Kidney (tissue), 14 donors: Measurements from ENCODE around the gene TMEM242. TPM values are rescaled to one million over a fixed set of nuclear protein-coding genes. Genes with fewer than 3 reads are reported as not detected.
A peak's percentile ranks its signal among the peaks of the same experiment; 100 is the strongest.

Experiments used
- DNase-seq, 5 donors: peaks; one replicate each; pipeline ENCODE4 v3.0.0-alpha.2; 2013 to 2020
- FAIRE-seq: peaks from 2 replicates; lab custom pipeline; 2012; peaks lifted over from hg19 to GRCh38; lab: Jason Lieb, UNC
- H3K27ac ChIP-seq, 2 donors: one replicate each; pipeline ENCODE4 v1.7.0; 2013; ENCODE audit warnings: low read depth in 2 of 2, low read length in 2 of 2, inconsistent platforms in 1 of 2
- H3K27me3 ChIP-seq: one replicate; pipeline ENCODE4 v1.7.1; 2013; ENCODE audit warnings: low read length, inconsistent platforms; ENCODE audit not compliant: control insufficient read depth, insufficient read depth
- H3K36me3 ChIP-seq, 3 donors: one replicate each; pipeline versions ENCODE4 v1.7.0 to v1.7.1; 2013; ENCODE audit warnings: low read length in 3 of 3, control low read depth in 1 of 3, inconsistent platforms in 1 of 3; ENCODE audit not compliant: insufficient read depth in 3 of 3, control insufficient read depth in 2 of 3
- H3K4me1 ChIP-seq, 3 donors: one replicate each; pipeline versions ENCODE4 v1.7.0 to v1.7.1; 2013; ENCODE audit warnings: low read length in 3 of 3, inconsistent platforms in 1 of 3, low read depth in 1 of 3; ENCODE audit not compliant: control insufficient read depth in 2 of 3, insufficient read depth in 2 of 3
- H3K4me3 ChIP-seq, 3 donors: one replicate each; pipeline versions ENCODE4 v1.7.0 to v1.8.1; 2013; ENCODE audit warnings: low read length in 3 of 3, control low read depth in 1 of 3, inconsistent platforms in 1 of 3
- H3K9ac ChIP-seq, 3 donors: one replicate each; pipeline versions ENCODE4 v1.7.0 to v1.7.1; 2013; ENCODE audit warnings: low read length in 3 of 3, control low read depth in 1 of 3, inconsistent platforms in 1 of 3
- H3K9me3 ChIP-seq, 3 donors: one replicate each; pipeline versions ENCODE4 v1.7.0 to v1.7.1; 2013; ENCODE audit warnings: low read length in 3 of 3, control low read depth in 1 of 3, inconsistent platforms in 1 of 3; ENCODE audit not compliant: control insufficient read depth in 2 of 3, insufficient read depth in 1 of 3
- CTCF ChIP-seq: IDR thresholded peaks from 3 replicates; pipeline ENCODE4 v1.5.1; 2012; ENCODE audit warnings: mild to moderate bottlenecking, moderate library complexity, borderline replicate concordance; ENCODE audit not compliant: insufficient read depth; ENCODE audit errors: extremely low read depth
- intact Hi-C: fragments of 100-400 bp; cut with DNase I; formaldehyde crosslinking; loops from one replicate; pipeline ENCODE4 v1.11.1; 2022
- polyA plus RNA-seq: library from polyadenylated mRNA; stranded (reverse); fragments of 350-450 nt; fragmentation: Illumina TruSeq; extraction: RNeasy Lipid Tissue Mini Kit (QIAGEN cat#74804); gene quantifications from one replicate; pipeline ENCODE4 v1.2.3, GENCODE V29; 2014; ENCODE audit warnings: low read depth, low replicate concordance; ENCODE audit not compliant: insufficient read depth
- total RNA-seq: library from RNA; stranded (reverse); fragmentation: NEBNext Ultra II Directional; extraction: Animal tissue kit (Norgen Biotek cat#: 25700); gene quantifications from one replicate; pipeline ENCODE4 v1.2.1, GENCODE V29; 2021
- donor health status: control.
- donor health status: control.
- donor health status: control.
- donor health status: control.
- donor health status: control.
- donor health status: DM: yes; HTN: yes; CAD: no.
- donor health status: Normal renal cell carcinoma (clear cell type).

TMEM242 gene
- total and polyA plus RNA-seq, 2 donors from 2014 or later = 14.2 to 14.3 TPM

DNA sequence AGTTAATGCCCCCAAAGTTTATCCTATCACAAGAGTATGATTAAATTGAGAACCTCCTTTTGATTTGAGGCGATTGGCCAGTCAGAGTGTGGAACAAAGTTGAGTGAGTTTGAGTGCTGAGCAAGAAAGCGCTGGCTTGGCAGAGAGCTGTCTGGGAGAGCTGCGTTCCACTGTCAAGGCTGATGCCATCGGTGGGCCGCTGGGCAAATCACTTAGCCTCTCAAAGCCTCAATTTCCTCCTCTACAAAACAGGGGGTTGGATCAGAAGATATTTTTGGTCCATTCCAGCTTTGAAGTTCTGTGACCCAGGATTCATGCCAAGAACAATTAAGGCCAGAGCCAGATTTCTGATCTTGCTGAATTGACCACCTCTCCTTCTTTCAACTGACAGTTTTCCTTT is 60.2 kb downstream of the TMEM242 start:
- H3K27ac ChIP-seq = no peak overlapping the region
- peaks cover 0 to 3% (median 0%) of the 10 kb centered on the region in 3 donors for H3K9me3 ChIP-seq
- H3K9ac ChIP-seq = peak overlapping the region in 1 of 3 donors; percentile 36
- peaks cover 0 to 3% (median under 1%) of the 10 kb centered on the region in 3 donors for H3K4me1 ChIP-seq
- no peak for DNase-seq
- H3K27me3 ChIP-seq = no peaks in the 10 kb centered on the region
- no peaks in the 10 kb centered on the region for H3K36me3 ChIP-seq
- no peak overlapping the region for H3K4me3 ChIP-seq
- FAIRE-seq = no peak
- intact Hi-C loops = no loop called here
- no peak for TF ChIP-seq CTCF

DNA sequence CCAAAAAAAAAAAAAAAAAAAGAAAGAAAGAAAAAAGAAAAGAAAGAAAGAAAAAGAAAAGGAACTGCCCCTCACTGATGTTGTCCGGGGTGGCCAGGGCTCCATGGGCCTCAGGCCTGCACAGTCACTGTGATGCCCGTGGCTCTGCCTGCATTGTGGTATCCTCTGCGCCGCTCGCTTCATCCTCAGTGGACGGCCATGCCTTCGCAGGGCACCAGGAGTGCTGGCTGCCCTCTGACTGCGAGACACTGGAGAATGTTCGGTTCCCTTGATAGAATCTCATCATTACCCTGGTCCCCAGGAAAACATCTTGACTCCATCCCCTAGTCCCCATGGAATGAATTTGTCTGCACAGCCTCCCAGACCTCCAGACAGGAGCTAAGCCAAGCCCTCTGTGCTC is 61.7 kb downstream of the TMEM242 start:
- no peak for DNase-seq
- H3K4me1 ChIP-seq = no peaks in the 10 kb centered on the region
- H3K27me3 ChIP-seq = no peaks in the 10 kb centered on the region
- no peaks in the 10 kb centered on the region for H3K36me3 ChIP-seq
- no peak for TF ChIP-seq CTCF
- no peak for FAIRE-seq
- peaks cover 0 to 3% (median 0%) of the 10 kb centered on the region in 3 donors for H3K9me3 ChIP-seq
- intact Hi-C loops = no loop called here
- no peak overlapping the region for H3K9ac ChIP-seq
- no peak overlapping the region for H3K27ac ChIP-seq
- no peak overlapping the region for H3K4me3 ChIP-seq

DNA sequence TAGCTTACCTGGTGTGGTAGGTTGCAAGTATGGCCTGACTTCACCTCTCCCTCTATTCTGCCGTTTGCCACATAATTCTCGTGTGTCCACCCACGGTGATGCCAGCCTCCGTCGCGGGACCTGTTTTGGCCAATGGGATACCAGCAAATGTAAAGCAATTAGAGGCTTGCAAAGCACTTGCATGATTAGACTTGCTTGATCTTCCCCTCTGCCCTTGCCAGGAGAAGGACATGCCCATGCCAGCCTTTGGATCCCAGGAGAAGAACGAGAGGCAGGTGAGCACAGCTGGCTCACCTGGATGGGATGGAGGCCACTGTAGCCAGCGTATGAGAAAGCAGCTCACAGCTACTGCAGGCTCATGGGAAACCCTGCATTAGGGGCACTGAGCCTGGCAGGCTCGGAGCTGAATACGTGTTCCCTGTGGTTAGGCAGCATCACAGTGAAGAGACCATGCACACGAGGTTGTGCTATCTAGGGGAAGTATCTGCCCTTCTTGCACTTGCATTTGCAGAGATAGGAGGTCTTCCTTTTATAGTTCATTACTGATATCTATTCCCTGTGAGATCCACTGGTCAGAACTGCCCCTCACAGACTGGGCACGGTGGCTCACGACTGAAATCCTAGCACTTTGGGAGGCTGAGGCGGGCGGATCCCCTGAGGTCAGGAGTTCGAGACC is 62.4 kb downstream of the TMEM242 start:
- no peaks in the 10 kb centered on the region for H3K36me3 ChIP-seq
- H3K27ac ChIP-seq = no peak overlapping the region
- FAIRE-seq = no peak
- no peaks in the 10 kb centered on the region for H3K4me1 ChIP-seq
- H3K9ac ChIP-seq = no peak overlapping the region
- H3K4me3 ChIP-seq = no peak overlapping the region
- no peak for TF ChIP-seq CTCF
- H3K9me3 ChIP-seq = no peaks in the 10 kb centered on the region
- no peaks in the 10 kb centered on the region for H3K27me3 ChIP-seq
- intact Hi-C loops = no loop called here
- no peak for DNase-seq
